ENCODE results near the gene MEG3. TPM values are rescaled to one million over a fixed set of nuclear protein-coding genes. Genes with fewer than 3 reads are reported as not detected.

The MEG3 gene
- total RNA-seq, 1 donor from 2014 or later, result 46.1 TPM

- no peaks in the 10 kb centered on the region for H3K36me3 ChIP-seq (ENCODE audit: control insufficient read depth, insufficient read depth, low read length)
- TF ChIP-seq CTCF (IDR thresholded peaks at IDR 0.05; ENCODE audit: insufficient read depth, low read length, poor library complexity, severe bottlenecking), result no peak
These were observed 15.3 kb downstream of the MEG3 start for GRCh38 chr14:100841066-100841760.

GRCh38 chr14:100841761-100842403 lies 16.0 kb downstream of the MEG3 start:
- Histone ChIP-seq H3K27me3 (ENCODE audit: control insufficient read depth, insufficient read depth, low read length) (no peaks in the 10 kb centered on the region), H3K4me3 (ENCODE audit: low read depth, low read length) (no peak overlapping the region), H3K36me3 (ENCODE audit: control insufficient read depth, insufficient read depth, low read length) (no peaks in the 10 kb centered on the region)
- DNase-seq (ENCODE audit: low read depth), result no peak
- TF ChIP-seq CTCF (IDR thresholded peaks at IDR 0.05; ENCODE audit: insufficient read depth, low read length, poor library complexity, severe bottlenecking), result no peak

More at GRCh38 chr14:100841066-100841760, 15.3 kb downstream of the MEG3 start:
- DNase-seq (ENCODE audit: low read depth), result no peak
- H3K27me3 ChIP-seq (ENCODE audit: control insufficient read depth, insufficient read depth, low read length), result no peaks in the 10 kb centered on the region
- H3K4me3 ChIP-seq (ENCODE audit: low read depth, low read length), result no peak overlapping the region

GRCh38 chr14:100842799-100843198 lies 16.9 kb downstream of the MEG3 start:
- peak; percentile 34 for DNase-seq (ENCODE audit: low read depth)
- H3K4me3 ChIP-seq (ENCODE audit: low read depth, low read length), result no peak overlapping the region

GRCh38 chr14:100844082-100844408 lies 18.1 kb downstream of the MEG3 start:
- Histone ChIP-seq H3K27me3 (ENCODE audit: control insufficient read depth, insufficient read depth, low read length) (no peaks in the 10 kb centered on the region), H3K36me3 (ENCODE audit: control insufficient read depth, insufficient read depth, low read length) (no peaks in the 10 kb centered on the region), H3K4me3 (ENCODE audit: low read depth, low read length) (no peak overlapping the region)
- TF ChIP-seq CTCF (IDR thresholded peaks at IDR 0.05; ENCODE audit: insufficient read depth, low read length, poor library complexity, severe bottlenecking), result no peak
- no peak for DNase-seq (ENCODE audit: low read depth)

More at GRCh38 chr14:100842799-100843198, 16.9 kb downstream of the MEG3 start:
- H3K36me3 ChIP-seq (ENCODE audit: control insufficient read depth, insufficient read depth, low read length), result no peaks in the 10 kb centered on the region
- no peak for TF ChIP-seq CTCF (IDR thresholded peaks at IDR 0.05; ENCODE audit: insufficient read depth, low read length, poor library complexity, severe bottlenecking)
- H3K27me3 ChIP-seq (ENCODE audit: control insufficient read depth, insufficient read depth, low read length), result no peaks in the 10 kb centered on the region

GRCh38 chr14:100844421-100844820 lies 18.5 kb downstream of the MEG3 start:
- no peaks in the 10 kb centered on the region for H3K27me3 ChIP-seq (ENCODE audit: control insufficient read depth, insufficient read depth, low read length)
- DNase-seq (ENCODE audit: low read depth), result no peak
- no peak overlapping the region for H3K4me3 ChIP-seq (ENCODE audit: low read depth, low read length)
- TF ChIP-seq CTCF (IDR thresholded peaks at IDR 0.05; ENCODE audit: insufficient read depth, low read length, poor library complexity, severe bottlenecking), result no peak
- H3K36me3 ChIP-seq (ENCODE audit: control insufficient read depth, insufficient read depth, low read length), result no peaks in the 10 kb centered on the region
